SU-DHL-6 (cell line): ENCODE measurements around the gene PALB2.
"Not testable (repeated sequence)": the region's sequence is repeated elsewhere in the genome, so short reads cannot be mapped to it uniquely, and the experiment has no call there.

Experiments
- H2AFZ ChIP-seq: fragments of 200-600 bp; sonication (generic); 2 replicates; pipeline ENCODE4 v1.6.1; 2014; ENCODE audit warnings: low read depth, mild to moderate bottlenecking, moderate library complexity, mixed read lengths, antibody characterized with exemption, low read length; ENCODE audit not compliant: severe bottlenecking
- H3F3A ChIP-seq: fragments of 200-600 bp; shearing (Covaris generic); 2 replicates; pipeline ENCODE4 v1.6.0; 2016; ENCODE audit warnings: antibody characterized with exemption, mild to moderate bottlenecking; ENCODE audit not compliant: insufficient read depth
- H3K27ac ChIP-seq: fragments of 200-600 bp; sonication (generic); 2 replicates; pipeline ENCODE4 v1.5.1; 2016; ENCODE audit warnings: low read depth, mild to moderate bottlenecking, low read length, moderate library complexity, mixed read lengths
- H3K27me3 ChIP-seq: fragments of 200-600 bp; sonication (generic), shearing (Covaris generic); 2 replicates; pipeline ENCODE4 v1.6.0; 2014; ENCODE audit warnings: mild to moderate bottlenecking, low read length
- H3K36me3 ChIP-seq: fragments of 200-600 bp; sonication (generic); 2 replicates; pipeline ENCODE4 v1.6.1; 2014; ENCODE audit warnings: mild to moderate bottlenecking, low read length, mixed read lengths
- H3K4me2 ChIP-seq: fragments of 300-600, 200-600 bp; shearing (Covaris generic), sonication (generic); 2 replicates; pipeline ENCODE4 v1.6.0; 2014; ENCODE audit warnings: low read length, low read depth, mild to moderate bottlenecking; ENCODE audit not compliant: poor library complexity, severe bottlenecking
- H3K4me3 ChIP-seq: fragments of 200-600 bp; sonication (generic); 2 replicates; pipeline ENCODE4 v1.5.1; 2014; ENCODE audit warnings: antibody characterized with exemption, low read length, mild to moderate bottlenecking, mixed read lengths; ENCODE audit not compliant: insufficient read depth, poor library complexity, severe bottlenecking
- H3K79me2 ChIP-seq: fragments of 200-600 bp; sonication (generic); 2 replicates; pipeline ENCODE4 v1.6.1; 2014; ENCODE audit warnings: mild to moderate bottlenecking, low read length, moderate library complexity; ENCODE audit not compliant: insufficient read depth
- H3K9ac ChIP-seq: fragments of 200-600 bp; sonication (generic); 2 replicates; pipeline ENCODE4 v1.7.0; 2014; ENCODE audit warnings: mild to moderate bottlenecking, low read length
- H3K9me2 ChIP-seq: fragments of 200-600 bp; sonication (generic); replicated peaks from 2 replicates; pipeline ENCODE4 v1.6.1; 2014; ENCODE audit warnings: low read length; ENCODE audit not compliant: insufficient read depth
- H3K9me3 ChIP-seq: fragments of 200-600 bp; sonication (generic); 2 replicates; pipeline ENCODE4 v1.6.1; 2014; ENCODE audit warnings: low read length, mixed read lengths; ENCODE audit not compliant: insufficient read depth
- H4K20me1 ChIP-seq: fragments of 200-600 bp; sonication (generic); 2 replicates; pipeline ENCODE4 v1.6.1; 2014; ENCODE audit warnings: low read depth, mild to moderate bottlenecking, antibody characterized with exemption, low read length, moderate library complexity, mixed read lengths
- CTCF ChIP-seq: fragments of 200-600 bp; sonication (generic); IDR thresholded peaks from one replicate; pipeline ENCODE4 v1.5.1; 2017; ENCODE audit warnings: antibody characterized with exemption, mild to moderate bottlenecking, low read length, moderate library complexity; ENCODE audit not compliant: insufficient read depth, poor library complexity, severe bottlenecking
- EZH2phosphoT487 ChIP-seq: fragments of 200-600 bp; sonication (generic), shearing (Covaris generic); conservative IDR thresholded peaks from 2 replicates; pipeline ENCODE4 v1.6.1; 2018; ENCODE audit warnings: mild to moderate bottlenecking, antibody characterized with exemption, low read length, moderate library complexity, mixed read lengths

PALB2 gene

DNA sequence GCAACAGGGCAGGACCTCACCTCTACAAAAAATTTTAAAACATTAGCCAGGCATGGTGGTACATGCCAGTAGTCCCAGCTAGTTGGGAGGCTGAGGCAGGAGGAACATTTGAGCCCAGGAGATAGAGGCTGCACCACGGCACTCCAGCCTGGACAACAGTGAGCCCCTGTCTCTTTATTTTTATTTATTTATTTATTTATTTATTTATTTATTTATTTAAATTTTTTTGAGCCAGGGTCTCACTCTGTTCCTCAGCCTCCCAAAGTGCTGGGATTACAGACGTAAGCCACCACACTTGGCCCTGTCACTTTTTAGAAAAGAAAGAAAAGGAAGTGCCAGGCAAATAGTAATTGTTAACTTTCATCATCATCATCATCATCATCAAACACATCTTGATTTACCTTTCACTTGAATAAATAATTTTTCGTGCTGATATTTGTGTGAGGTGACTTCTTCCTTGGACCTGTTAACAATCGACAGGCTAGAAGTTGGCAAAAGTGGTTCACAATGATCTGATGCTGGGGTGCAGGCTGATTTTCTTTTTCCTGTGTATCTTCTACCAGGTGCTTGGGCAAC lies 6.6 kb downstream of the PALB2 start:
- Histone ChIP-seq H3K4me3 (no peak overlapping the region), H3K9me3 (no peaks in the 10 kb centered on the region), H3K27me3 (no peaks in the 10 kb centered on the region), H3K9ac (no peak overlapping the region), H3K79me2 (peaks cover 29% of the 10 kb centered on the region), H2AFZ (no peak overlapping the region), H3K27ac (no peak overlapping the region), H4K20me1 (no peaks in the 10 kb centered on the region), H3K9me2 (no peaks in the 10 kb centered on the region), H3K4me2 (no peak overlapping the region), H3F3A (no peaks in the 10 kb centered on the region), H3K36me3 (peaks cover 11% of the 10 kb centered on the region; the same call in 1 of the 2 replicates)
- no peak for TF ChIP-seq EZH2phosphoT487
- TF ChIP-seq CTCF: no peak

GRCh38 chr16:23631874-23632273 lies 9.2 kb downstream of the PALB2 start:
- H3K9me2 ChIP-seq, H3K4me3 ChIP-seq, H3K9me3 ChIP-seq, H4K20me1 ChIP-seq, H3K27me3 ChIP-seq, H3K4me2 ChIP-seq, H3K27ac ChIP-seq, H3F3A ChIP-seq, H3K9ac ChIP-seq, H2AFZ ChIP-seq: not testable (repeated sequence)
- Histone ChIP-seq H3K36me3 (peaks cover 21% of the 10 kb centered on the region; the same call in 1 of the 2 replicates), H3K79me2 (peaks cover 17% of the 10 kb centered on the region)

DNA sequence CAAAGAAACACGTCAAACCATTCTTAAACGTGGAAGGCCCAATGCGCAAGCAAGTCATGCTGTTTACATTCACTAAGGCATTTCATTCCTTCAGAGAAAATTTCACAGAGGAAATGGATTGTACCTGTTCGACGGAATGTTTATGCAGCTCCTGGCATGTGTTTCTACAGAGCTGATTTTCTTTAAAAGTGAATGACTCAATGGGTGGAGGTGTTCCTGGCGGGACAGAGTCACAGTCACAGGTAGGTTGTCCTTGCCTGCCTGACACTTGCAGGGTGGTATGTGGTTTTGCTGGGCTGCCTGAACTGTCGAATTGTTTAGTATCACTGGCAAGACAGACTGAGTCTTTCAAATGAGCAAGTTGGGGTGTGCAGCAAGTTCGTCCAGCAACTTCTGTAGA lies 11.6 kb downstream of the PALB2 start:
- H3K27ac ChIP-seq: no peak overlapping the region

More for the DNA sequence above, 11.6 kb downstream of the PALB2 start:
- H3K4me3 ChIP-seq: no peak overlapping the region
- H3K36me3 ChIP-seq: 0 out of 2 replicates have a peak, but pooled peaks cover 14% of the 10 kb centered on the region
- H3K27me3 ChIP-seq: no peaks in the 10 kb centered on the region
- no peak for TF ChIP-seq CTCF
- no peak for TF ChIP-seq EZH2phosphoT487
- peaks cover 17% of the 10 kb centered on the region for H3K79me2 ChIP-seq
- no peak overlapping the region for H3K4me2 ChIP-seq
- H3F3A ChIP-seq: no peaks in the 10 kb centered on the region
- H3K9ac ChIP-seq: no peak overlapping the region
- no peaks in the 10 kb centered on the region for H4K20me1 ChIP-seq
- no peaks in the 10 kb centered on the region for H3K9me3 ChIP-seq
- H3K9me2 ChIP-seq: no peaks in the 10 kb centered on the region
- H2AFZ ChIP-seq: no peak overlapping the region
